GM19043 (cell line): ENCODE measurements around the gene ITGA2B.
"Not testable (repeated sequence)": the region's sequence is repeated elsewhere in the genome, so short reads cannot be mapped to it uniquely, and the experiment has no call there.

ENCODE experiments used
- ATAC-seq: cut with Tn5 transposase; IDR thresholded peaks from one replicate; pipeline ENCODE4 v1.9.1; 2021; ENCODE audit warnings: low read depth; ENCODE audit not compliant: unreplicated experiment

The ITGA2B gene

DNA sequence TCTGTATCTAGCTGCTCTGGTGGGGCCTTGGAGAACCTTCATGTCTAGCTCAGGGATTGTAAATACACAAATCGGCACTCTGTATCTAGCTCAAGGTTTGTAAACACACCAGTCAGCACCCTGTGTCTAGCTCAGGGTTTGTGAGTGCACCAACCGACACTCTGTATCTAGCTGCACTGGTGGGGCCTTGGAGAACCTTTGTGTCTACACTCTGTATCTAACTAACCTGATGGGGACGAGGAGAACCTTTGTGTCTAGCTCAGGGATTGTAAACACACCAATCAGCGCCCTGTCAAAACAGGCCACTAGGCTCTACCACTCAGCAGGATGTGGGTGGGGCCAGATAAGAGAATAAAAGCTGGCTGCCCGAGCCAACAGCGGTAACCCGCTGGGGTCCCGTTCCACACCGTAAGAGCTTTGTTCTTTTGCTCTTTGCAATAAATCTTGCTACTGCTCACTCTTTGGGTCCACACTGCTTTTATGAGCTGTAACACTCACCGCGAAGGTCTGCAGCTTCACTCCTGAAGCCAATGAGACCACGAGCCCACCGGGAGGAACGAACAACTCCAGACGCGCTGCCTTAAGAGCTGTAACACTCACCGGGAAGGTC is 19.9 kb downstream of the ITGA2B start:
- not testable (repeated sequence) for ATAC-seq

DNA sequence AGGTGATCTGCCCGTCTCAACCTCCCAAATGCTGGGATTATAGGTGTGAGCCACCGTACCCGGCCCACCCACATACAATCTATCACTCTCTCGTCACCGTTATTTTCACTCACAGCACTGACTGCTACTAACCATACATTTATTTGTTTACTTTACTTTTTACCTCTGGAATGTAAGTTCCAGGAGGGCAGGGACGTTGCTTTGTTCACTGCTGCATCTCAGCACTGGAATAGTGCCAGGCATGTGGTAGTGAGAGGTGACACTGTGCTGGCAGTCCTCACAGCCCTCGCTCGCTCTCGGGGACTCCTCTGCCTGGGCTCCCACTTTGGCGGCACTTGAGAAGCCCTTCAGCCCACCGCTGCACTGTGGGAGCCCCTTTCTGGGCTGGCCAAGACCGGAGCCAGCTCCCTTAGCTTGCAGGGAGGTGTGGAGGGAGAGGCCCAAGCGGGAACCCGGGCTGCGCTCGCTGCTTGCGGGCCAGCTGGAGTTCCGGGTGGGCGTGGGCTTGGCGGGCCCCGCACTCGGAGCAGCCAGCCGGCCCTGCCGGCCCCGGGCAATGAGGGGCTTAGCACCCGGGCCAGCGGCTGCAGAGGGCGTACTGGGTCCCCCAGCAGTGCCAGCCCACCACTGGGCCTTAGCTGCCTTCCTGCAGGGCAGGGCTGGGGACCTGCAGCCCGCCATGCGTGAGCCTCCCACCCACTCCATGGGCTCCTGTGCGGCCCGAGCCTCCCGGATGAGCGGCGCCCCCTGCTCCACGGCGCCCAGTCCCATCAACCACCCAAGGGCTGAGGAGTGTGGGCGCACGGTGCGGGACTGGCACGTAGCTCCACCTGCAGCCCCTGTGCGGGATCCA is 20.8 kb downstream of the ITGA2B start:
- not testable (repeated sequence) for ATAC-seq

DNA sequence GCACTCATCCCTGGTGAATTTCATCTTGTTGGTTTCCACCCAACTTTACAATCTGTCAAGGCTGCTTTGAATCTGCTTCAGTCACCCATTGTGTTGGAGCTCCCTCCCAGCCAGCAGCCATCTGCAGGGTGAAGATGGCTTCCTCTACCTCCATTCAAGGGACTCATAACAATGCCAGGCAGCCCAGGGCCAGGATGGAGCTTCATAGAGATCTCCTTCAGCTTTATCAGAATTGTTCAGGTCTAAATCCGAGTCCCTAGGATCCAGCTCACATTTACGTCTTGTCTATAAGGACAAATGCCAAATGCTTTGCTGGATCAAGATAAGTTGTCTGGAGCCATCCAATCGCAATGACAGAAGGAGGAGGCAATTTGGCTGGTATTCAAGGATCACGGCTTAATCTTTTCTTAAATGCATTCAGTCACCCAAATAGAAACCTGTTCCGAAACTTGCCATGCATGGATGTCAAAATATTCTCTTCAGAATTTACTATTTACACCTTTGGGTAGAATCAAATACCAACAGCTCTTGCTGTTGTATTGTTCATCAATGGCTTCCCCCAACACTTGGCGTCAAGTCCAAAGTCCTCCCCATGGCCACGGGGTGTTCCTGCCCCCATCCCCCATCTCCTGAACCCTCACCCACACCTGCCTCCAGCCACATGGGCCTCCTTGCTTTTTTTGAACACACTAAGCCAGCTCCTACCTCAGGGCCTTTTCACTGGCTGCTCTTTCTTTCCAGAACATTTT is 22.0 kb downstream of the ITGA2B start:
- no peak for ATAC-seq

DNA sequence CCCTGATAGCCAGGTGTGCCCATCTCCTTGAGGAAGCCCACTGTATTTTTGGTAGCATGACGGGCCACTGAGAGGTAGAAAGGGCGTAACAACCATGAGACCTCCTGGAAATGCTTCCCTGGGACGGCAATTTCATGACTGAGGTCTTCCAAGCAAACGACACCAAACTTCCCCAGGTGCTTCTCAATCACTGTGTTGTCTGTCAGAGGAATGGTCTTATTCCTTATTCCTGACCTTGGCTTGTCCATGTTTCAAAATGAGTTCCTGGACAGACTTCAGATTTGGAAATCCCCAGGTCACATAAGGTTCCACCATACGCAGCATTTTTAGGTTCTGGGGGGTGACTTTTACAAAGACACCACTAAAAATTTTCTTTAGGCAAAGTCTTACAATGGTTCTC is 24.4 kb downstream of the ITGA2B start:
- not testable (repeated sequence) for ATAC-seq

DNA sequence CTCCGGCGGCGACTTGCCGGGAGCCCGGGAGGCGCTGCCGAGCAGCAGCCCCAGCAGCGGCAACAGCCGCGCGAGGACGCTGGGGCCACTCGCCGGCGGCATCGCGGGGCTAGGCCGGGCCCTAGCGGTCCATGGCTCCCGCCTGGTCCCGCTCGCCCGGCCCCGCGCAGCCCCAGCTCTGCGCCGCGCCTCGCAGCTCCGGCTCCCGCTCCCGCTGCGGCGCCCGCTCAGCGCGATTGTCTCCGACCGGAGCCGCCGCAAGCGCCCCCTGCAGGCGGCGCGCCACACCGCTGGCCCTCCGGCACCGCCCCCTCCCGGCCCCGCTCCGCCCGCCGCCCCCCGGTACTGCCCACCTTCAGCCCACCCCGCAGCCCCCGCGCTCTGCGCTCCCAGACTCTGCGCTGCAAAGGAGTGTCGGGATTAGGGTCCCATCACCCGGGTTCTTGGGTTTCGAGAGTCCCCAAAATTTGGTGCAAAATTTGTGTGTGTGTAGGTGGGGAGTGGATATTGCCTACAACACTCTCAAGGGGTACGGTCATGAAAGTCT is 25.8 kb downstream of the ITGA2B start, which contains the start of gene FAM171A2:
Gene FAM171A2 (minus strand): TSS at position 241 of the 547 bp plus-strand sequence. CDS start 139 bp downstream, at position 102.
- no peak for ATAC-seq

DNA sequence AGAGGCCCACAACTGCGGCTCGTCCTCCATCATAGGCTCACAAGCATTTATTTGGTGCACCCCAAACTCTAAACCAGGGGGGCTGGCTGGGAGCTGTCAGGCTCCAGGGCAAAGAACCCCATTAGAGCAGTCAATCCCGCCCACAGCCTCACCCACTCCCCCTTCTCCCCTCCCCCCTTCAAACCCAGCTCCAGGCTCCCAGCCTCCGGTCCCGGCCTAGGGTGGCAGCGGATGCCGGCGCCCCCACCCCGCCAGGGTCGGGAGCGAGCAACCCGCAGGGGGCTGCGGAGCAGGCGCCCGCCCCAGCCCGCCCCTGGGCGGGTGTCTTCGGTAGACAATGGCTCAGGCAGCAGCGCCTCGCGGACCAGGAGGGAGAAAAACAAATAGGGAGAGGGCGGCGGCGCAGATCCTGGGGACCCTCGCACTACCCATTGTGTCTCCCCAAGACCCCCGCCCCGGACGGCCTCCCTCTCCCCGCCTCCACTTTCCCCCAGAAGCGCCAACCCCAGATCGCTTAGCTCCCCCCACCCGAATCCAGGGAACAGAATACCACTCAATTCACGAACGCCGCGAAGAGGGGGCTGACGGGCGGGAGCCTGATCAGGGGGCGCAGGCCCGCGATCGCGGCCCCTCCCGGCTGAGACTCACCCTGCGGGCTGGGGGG is 26.4 kb downstream of the ITGA2B start:
- ATAC-seq, result no peak

DNA sequence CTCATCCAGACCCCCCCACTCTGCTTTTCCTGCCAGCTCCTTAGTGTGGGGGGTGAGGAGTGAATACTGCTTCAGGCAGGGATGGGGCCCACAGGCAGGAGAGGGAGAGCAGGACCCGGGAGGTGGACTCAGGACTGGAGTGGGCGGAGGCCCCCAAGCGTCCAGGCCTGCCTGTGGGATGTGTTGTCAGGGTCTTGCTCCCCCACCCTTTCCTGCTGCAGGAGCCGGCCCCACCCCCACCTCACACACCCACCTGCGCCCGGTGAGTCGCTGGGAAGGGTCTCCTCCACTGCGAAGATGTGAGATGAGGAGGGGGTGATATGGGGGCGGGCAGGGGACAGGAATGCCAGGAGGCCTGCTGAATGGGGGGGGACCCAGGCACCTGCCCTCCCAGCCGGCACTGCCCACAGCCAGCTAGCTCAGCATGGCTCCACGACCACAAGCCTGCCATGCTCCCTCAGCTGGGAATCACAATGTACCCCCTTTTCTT is 26.9 kb downstream of the ITGA2B start:
- no peak for ATAC-seq

DNA sequence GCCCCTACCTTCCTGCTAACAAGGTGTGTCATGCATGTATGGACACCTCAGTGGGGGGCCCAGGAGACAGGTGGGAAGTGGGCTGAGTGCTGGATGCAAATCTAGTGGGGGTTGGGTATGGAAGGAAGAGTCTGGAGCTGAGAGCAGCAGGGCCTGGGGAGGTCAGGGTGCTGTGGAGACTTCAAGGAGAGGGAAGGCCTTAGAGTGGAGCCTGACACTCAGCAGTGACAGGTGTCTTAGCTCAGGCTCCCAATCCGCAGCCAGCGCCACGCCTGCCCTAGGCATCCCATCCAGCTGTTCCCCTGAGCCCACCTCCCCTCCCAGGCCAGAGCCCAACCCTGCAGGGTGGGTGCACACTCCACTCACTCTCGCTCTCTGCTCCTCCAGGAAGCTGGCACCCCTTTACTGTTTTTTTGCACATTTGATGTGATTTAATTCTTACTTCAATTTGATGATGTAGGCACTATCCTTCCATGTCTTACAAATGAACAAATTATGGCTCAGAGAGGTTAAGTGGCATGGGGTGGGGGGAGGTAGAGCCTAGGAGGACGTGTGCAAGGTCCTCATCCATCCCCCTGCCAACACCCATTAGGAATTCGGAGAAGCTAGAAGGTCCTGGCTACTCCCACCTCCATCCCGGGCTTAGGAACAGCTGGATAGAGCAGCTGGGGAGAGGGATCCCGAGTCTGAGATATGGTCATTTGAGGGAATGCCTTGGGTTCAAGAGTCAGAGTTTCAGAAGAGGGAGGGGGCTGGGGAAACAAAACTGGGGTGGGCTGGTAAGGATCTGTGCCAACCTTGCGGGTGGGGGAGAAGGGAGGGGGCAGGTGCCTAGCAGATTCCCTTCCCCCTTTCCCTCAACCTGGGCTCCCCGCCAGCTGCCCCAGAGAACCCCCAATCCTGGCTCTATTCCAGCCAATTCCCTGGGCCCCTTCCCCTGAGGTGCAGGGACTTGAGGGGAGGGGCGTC is 27.9 kb downstream of the ITGA2B start:
- ATAC-seq, result no peak

DNA sequence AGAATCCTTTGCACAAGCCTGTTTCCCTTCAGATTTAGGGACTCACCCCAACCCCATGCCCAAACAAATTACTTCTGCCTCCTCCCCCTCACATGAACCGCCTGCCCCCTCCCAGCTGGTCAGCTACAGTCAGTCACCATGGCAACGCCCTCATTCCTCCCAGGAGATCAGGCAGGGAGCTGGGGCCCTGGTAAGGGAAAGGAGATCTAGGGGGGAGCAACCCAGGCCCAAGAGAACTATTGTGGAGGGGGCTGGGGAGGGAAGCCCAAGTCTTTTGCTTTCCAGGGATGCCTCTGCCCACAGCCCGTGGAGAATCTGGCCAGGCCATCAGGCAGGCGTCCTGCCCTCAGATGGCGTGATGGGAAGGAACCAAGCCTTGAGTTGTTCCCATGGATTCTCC is 28.6 kb downstream of the ITGA2B start:
- no peak for ATAC-seq

DNA sequence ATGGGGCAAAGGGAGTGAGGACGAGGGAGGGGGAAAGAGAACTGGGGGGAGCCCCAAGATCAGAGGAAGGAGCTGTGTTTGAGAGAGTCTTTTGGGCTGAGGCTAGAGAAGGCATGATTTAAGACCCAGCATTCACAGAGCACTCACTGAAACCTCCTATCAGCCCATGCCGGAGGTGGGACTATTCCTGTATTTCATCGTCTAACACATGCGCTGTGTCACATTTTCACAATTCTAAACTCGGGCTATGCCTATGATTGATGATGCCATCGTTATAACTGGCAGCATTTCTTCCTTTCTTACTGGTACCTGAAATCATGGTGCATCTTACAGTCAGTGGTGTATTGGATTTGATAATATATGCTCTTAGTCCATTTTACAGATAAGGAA is 29.3 kb downstream of the ITGA2B start:
- no peak for ATAC-seq

DNA sequence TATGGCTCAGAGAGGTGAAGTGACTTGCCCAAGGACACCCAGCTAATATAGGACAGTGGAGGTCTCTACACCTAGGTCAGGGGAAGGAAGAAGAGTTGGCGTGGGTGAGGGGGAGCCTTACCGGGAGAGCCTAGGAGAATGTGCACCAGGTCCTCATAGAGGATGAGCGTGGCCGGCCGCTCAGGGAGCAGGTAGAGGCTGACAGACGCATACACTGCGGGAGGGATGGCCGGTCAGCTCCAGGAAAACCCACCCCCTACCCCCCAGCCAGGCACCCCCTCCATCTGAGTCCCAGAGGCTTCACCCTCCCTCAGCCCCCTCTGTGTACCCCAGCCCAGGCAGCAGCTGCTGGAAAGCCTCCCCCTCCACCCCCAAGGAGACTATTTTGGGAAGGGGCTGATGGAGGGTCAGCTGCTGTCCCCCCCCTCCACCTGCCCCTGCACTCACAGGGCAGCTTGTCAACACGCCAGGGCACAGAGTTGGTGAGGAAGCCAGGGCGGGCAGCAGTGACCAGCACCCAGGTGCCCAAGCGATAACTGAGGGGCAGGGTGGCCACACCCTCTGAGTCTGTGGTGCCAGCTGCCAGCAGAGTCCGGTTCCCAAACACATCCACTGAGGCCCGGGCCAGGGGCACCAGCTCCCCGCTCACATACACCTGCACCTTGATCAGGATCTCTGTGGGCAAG is 29.8 kb downstream of the ITGA2B start:
- no peak for ATAC-seq

DNA sequence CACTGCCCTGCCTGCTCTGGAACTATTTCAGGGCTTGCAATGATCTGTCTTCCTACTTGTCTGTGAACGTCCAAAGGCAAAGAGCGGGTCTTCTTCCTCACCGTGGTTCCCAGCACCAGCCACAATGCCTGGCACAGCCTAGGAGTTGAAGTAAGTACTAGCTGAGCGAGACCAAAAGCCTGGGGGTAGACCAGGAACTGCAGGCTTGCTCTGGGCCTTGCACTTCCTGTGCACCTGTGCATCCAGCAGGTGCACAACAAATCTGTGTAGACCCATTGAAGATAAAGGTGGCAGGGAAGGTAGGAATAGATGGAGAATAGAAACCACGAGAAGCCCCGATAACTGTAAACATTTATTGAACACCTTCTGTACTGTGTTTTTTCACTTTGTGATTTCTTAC is 30.4 kb downstream of the ITGA2B start:
- no peak for ATAC-seq

DNA sequence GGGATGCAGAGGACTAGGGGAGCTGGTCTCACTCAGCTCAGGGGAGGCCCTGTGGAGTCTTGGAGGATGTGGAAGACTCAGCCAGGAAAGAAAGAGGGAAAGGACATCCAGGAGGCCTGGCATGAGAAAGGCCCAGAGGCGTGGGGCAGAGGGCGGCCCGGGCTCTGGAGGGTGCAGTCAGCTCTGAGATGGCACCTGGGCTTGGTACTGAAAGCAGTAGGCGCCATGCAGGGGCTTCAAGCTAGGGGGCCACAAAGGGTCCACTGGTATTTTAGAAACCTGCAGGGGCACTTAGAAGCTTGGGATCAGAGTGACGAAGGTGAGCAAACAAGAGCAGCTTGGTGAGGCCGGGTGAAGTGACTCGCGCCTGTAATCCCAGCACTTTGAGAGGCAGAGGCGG is 31.4 kb downstream of the ITGA2B start:
- no peak for ATAC-seq

DNA sequence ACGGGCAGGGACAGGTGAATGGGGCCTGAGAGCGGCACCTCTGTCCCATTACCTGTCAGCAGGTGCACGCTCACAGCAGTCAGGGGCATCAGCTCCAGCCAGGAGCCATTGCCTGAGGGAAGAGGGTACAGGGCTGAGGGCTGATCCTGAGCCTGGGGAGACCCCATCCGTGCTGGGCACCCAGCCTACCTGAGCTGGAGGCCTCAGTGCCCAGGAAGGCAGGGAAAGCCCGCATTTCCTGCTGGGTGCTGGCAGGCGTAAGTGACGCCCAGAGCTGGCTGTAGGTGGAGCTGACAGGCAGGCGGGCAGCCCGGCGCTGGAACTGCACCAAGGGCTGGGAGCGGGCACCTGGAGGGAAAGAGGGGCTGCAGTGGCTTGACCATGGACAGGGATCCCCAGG is 33.2 kb downstream of the ITGA2B start:
- ATAC-seq, result no peak

DNA sequence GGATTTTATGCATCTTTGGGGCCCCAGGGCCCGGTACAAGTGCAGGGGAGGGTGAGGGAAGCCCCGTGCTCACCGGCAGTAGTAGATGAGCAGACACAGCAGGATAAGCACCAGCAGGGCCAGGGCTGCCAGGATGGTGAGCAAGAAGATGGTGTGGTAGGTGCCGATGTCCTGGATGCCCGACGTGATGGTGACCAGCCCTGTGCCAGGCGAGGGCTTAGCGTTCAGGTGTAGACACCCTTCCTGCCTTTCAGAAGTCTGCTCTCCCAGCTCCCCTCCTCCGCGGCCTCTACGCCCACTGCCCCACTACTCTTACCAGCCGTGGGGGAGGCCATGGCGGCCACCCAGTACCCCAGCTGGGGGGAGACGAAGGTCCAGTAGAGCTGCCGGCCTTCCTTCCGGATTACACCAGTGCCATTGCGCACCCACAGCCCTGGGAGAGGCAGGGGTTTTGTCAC is 33.8 kb downstream of the ITGA2B start:
- no peak for ATAC-seq

DNA sequence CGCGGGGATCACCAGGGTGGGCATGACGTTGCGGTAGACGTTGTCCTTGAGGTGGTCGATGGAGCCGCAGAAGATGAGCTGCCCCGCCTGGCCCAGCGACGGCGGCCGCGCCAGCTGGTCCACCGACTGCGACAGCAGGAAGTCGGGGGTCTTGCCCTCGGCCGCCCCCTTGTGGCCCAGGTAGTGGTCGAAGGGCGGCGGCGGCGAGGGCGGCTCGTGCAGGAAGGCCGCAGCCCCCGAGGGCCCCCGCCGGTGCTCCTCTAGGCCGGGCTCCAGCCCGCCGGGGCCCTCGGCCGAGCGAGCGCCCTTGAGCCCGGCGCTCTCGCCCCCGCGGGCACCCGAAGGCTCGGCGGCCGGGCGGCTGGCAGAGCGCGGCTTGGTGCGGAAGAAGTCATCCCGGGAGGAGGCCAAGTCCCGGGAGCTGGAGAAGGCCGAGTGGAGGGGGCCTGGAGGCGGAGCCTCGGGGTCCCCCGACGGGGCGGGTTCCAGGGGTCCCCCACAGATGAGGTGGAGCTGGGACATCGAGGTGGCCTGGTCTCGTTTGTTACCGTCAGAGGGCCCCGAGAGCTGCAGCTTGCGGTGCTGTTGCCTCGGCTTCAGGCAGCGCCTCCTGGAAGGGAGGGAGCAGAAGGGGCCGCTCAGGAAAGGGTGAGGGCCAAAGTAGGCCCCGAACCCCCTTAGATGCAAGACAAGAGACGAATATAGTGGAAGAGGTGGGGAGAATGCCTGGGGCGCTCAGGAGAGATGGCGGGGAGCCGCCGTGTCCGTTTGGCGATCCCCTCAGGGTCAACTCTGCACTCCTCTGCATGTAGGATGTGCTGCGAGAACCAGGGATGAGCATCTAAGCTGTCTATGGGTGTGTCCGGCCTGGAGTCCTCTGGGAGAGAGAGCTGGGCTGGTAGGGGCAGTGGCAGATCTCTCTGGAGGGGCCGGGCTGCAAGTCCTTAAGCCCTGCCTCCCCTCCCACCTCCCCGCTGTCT is 34.6 kb downstream of the ITGA2B start:
- no peak for ATAC-seq

DNA sequence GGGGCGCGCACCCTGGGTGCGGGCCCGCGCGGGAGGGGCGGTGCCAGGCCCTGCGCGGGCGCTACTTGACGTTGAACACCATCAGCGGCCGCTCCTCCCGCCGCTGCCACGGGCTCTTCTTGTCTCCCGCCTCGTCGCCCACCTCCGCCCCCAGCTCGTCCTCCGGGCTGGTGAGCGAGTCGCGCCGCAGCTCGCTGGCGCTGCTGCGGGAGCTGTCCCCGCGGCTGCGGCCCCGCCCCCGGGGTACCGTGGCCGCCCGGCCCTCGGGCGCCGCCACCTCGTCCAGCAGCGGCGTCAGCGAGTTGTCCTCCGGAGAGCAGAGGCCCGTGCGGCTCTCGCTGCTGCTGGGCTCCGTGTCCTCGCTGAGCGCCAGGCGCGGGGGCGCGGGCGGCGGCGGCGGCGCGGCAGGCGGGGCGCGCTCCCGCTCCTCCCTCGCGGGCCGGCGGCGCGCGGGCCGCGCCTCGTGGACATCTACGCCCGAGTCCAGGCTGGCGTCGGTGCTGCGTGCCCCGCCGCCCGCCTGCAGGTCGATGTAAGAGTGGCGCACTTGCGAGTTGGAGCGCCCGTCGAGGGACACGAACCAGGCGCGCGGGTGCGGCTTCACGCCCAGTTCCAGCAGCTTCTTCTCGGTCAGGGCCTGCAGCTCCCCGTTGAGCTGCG is 35.6 kb downstream of the ITGA2B start:
- ATAC-seq, result no peak
